GM12801 (cell line): ENCODE data around the gene LTB4R.

Experiments used
- CTCF ChIP-seq: IDR thresholded peaks from one replicate; pipeline ENCODE4 v1.5.1; 2011; ENCODE audit warnings: control low read depth; ENCODE audit not compliant: insufficient read length; ENCODE audit errors: extremely low read depth

The LTB4R gene

GRCh38 chr14:24343795-24344660 is 32.7 kb downstream of the LTB4R start:
- TF ChIP-seq CTCF = no peak

GRCh38 chr14:24347134-24347533 is 35.8 kb downstream of the LTB4R start:
- no peak for TF ChIP-seq CTCF

- TF ChIP-seq CTCF = no peak
Observed at GRCh38 chr14:24348186-24348585, 36.9 kb downstream of the LTB4R start.

- TF ChIP-seq CTCF = no peak
Observed at GRCh38 chr14:24349742-24350141, 38.4 kb downstream of the LTB4R start.

- TF ChIP-seq CTCF = no peak
Observed at GRCh38 chr14:24351517-24351916, 40.2 kb downstream of the LTB4R start.

GRCh38 chr14:24353559-24354481 is 42.5 kb downstream of the LTB4R start:
- no peak for TF ChIP-seq CTCF

GRCh38 chr14:24355009-24355408 is 43.7 kb downstream of the LTB4R start:
- no peak for TF ChIP-seq CTCF
